Measurements from ENCODE around the gene RNF130.

The RNF130 gene

GRCh38 chr5:180071531-180072255, at the start of gene RNF130:
TSS of gene RNF130 (minus strand) at chr5:180071759. CDS start at chr5:180071702, 57 bp downstream.
- FAIRE-seq (no peak), DNase-seq (ENCODE audit: insufficient read length, low spot score) (peak; percentile 91)
- TF ChIP-seq POLR2A (IDR thresholded peaks at IDR 0.05; ENCODE audit: low read depth, low read length): peak; percentile 79

GRCh38 chr5:180120237-180121101, 48.9 kb upstream of the RNF130 start:
- no peak for TF ChIP-seq POLR2A (IDR thresholded peaks at IDR 0.05; ENCODE audit: low read depth, low read length)
- FAIRE-seq (no peak), DNase-seq (ENCODE audit: insufficient read length, low spot score) (no peak)

- DNase-seq (ENCODE audit: insufficient read length, low spot score): no peak
These were observed 48.3 kb upstream of the RNF130 start for GRCh38 chr5:180119903-180120236.

GRCh38 chr5:180119031-180119902, 47.7 kb upstream of the RNF130 start:
- no peak for FAIRE-seq
- no peak for DNase-seq (ENCODE audit: insufficient read length, low spot score)
- no peak for TF ChIP-seq POLR2A (IDR thresholded peaks at IDR 0.05; ENCODE audit: low read depth, low read length)

More at GRCh38 chr5:180119903-180120236, 48.3 kb upstream of the RNF130 start:
- TF ChIP-seq POLR2A (IDR thresholded peaks at IDR 0.05; ENCODE audit: low read depth, low read length): no peak
- FAIRE-seq: no peak

- FAIRE-seq: no peak
- no peak for TF ChIP-seq POLR2A (IDR thresholded peaks at IDR 0.05; ENCODE audit: low read depth, low read length)
- DNase-seq (ENCODE audit: insufficient read length, low spot score): no peak
These were observed 46.8 kb upstream of the RNF130 start for GRCh38 chr5:180118391-180118791.

GRCh38 chr5:180117000-180117725, 45.6 kb upstream of the RNF130 start:
- no peak for DNase-seq (ENCODE audit: insufficient read length, low spot score)
- no peak for FAIRE-seq
- no peak for TF ChIP-seq POLR2A (IDR thresholded peaks at IDR 0.05; ENCODE audit: low read depth, low read length)

- FAIRE-seq (no peak), DNase-seq (ENCODE audit: insufficient read length, low spot score) (no peak)
- TF ChIP-seq POLR2A (IDR thresholded peaks at IDR 0.05; ENCODE audit: low read depth, low read length): no peak
These were observed 44.8 kb upstream of the RNF130 start for GRCh38 chr5:180116077-180116999.

GRCh38 chr5:180115326-180116076, 43.9 kb upstream of the RNF130 start:
- no peak for FAIRE-seq
- no peak for DNase-seq (ENCODE audit: insufficient read length, low spot score)
- no peak for TF ChIP-seq POLR2A (IDR thresholded peaks at IDR 0.05; ENCODE audit: low read depth, low read length)

GRCh38 chr5:180114304-180115003, 42.9 kb upstream of the RNF130 start:
- no peak for FAIRE-seq

GRCh38 chr5:180113660-180114303, 42.2 kb upstream of the RNF130 start:
- DNase-seq (ENCODE audit: insufficient read length, low spot score): no peak
- FAIRE-seq: no peak
- no peak for TF ChIP-seq POLR2A (IDR thresholded peaks at IDR 0.05; ENCODE audit: low read depth, low read length)

More at GRCh38 chr5:180114304-180115003, 42.9 kb upstream of the RNF130 start:
- TF ChIP-seq POLR2A (IDR thresholded peaks at IDR 0.05; ENCODE audit: low read depth, low read length): no peak
- no peak for DNase-seq (ENCODE audit: insufficient read length, low spot score)

Measured in H54 (cell line).